MM.1S (cell line): Measurements from ENCODE around the gene EAF2.

Source experiments
- CTCF ChIP-seq: fragments of 300-600 bp; sonication (generic); IDR thresholded peaks from 2 replicates; pipeline ENCODE4 v1.5.1; 2016; ENCODE audit warnings: antibody characterized with exemption, low read length, mixed read lengths
- EZH2phosphoT487 ChIP-seq: fragments of 300-600 bp; sonication (generic); IDR thresholded peaks from 2 replicates; pipeline ENCODE4 v1.6.1; 2018; ENCODE audit warnings: antibody characterized with exemption, low read length

DNA sequence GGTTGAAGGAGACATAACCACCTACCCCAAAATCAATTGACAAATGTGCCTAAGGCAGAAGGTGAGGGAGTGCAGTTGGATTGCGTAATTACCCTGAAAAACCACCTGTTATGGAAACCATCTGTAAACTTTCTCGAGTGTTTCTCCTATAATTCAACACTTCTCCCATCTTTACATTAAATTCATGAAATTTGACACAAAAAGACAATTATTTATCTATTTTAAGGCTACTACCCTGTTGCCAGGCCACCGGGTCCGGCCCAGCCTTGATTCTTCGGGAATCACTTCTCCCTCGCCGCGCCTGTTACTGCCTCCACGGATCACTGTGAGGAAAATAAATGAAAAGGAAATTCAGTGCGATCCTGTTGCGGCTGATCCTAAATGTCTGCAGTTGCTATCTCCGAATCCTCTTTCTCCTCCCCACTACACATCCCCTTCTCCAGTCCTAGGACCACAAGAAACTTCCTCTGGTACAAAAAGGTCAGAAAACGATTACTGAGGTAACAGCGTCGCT is 795 bp upstream of the EAF2 start:
- TF ChIP-seq CTCF: no peak
- no peak for TF ChIP-seq EZH2phosphoT487
